ENCODE results near the gene PROM1. TPM values are rescaled to one million over a fixed set of nuclear protein-coding genes. Genes with fewer than 3 reads are reported as not detected.

Gene PROM1
- total RNA-seq, 1 donor from 2014 or later, result 65.3 TPM

DNA sequence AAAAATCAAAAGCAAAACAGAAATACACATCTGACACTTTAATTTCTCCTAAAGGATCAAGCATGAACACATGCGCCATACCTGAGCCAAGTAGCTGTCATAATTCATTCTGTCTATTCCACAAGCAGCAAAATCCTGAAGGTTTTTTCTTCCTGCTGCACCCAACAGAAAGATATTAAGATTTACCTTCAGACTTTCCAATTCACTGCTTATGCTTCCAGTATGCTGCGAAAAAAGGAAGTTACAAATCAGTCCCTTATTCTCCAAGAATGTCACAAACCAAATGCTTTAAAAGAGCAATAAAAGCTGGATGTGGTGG is 91.7 kb downstream of the PROM1 start:
- H3K9me3 Mint-ChIP-seq, result no peaks in the 10 kb centered on the region
- H3K27ac Mint-ChIP-seq (ENCODE audit: unreplicated experiment), result no peak overlapping the region
- H3K36me3 Mint-ChIP-seq (ENCODE audit: low read depth), result peaks cover 13% of the 10 kb centered on the region
- H3K4me3 Mint-ChIP-seq, result no peak overlapping the region
- H3K27me3 Mint-ChIP-seq (ENCODE audit: low read depth), result no peaks in the 10 kb centered on the region
- no peak for DNase-seq (ENCODE audit: low read depth, low spot score)
- no peaks in the 10 kb centered on the region for H3K4me1 Mint-ChIP-seq
- TF ChIP-seq, protein P1, sequence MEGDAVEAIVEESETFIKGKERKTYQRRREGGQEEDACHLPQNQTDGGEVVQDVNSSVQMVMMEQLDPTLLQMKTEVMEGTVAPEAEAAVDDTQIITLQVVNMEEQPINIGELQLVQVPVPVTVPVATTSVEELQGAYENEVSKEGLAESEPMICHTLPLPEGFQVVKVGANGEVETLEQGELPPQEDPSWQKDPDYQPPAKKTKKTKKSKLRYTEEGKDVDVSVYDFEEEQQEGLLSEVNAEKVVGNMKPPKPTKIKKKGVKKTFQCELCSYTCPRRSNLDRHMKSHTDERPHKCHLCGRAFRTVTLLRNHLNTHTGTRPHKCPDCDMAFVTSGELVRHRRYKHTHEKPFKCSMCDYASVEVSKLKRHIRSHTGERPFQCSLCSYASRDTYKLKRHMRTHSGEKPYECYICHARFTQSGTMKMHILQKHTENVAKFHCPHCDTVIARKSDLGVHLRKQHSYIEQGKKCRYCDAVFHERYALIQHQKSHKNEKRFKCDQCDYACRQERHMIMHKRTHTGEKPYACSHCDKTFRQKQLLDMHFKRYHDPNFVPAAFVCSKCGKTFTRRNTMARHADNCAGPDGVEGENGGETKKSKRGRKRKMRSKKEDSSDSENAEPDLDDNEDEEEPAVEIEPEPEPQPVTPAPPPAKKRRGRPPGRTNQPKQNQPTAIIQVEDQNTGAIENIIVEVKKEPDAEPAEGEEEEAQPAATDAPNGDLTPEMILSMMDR (conservative IDR thresholded peaks at IDR 0.05), result no peak

DNA sequence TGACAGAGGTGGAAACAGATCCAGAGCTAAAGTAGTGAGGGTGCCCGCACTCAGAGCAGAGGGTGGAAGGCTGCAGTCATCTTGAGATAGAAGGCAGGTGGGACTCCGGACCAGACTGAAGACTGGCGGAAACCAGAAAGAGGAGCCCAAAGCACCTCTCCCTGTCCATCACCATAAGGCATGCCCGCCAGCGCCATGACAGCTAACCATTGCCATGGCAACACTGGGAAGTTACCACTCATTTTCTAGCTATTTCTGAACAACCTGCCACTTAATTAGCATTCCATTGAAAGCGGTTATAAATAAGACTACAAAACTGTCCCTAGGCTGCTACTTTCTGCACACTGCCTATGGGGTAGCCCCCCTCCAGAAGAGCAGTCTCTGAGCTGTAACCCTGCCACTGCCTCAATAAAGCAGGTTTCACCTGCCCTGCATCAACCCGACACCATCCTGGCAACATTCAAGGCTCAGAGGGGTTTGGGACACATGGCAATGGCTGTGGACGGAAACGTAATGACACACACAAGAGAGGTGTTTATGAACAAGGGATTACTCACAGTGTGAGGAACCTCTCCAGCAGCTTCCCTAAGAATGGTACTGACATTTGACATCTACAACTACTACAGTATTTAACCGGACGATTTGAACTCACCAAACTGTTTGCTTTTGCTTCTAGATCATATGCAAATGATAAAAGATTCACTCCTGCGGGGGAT is 93.1 kb downstream of the PROM1 start:
- Mint-ChIP-seq H3K27me3 (ENCODE audit: low read depth) (no peaks in the 10 kb centered on the region), H3K4me1 (no peaks in the 10 kb centered on the region), H3K36me3 (ENCODE audit: low read depth) (peaks cover 17% of the 10 kb centered on the region)

DNA sequence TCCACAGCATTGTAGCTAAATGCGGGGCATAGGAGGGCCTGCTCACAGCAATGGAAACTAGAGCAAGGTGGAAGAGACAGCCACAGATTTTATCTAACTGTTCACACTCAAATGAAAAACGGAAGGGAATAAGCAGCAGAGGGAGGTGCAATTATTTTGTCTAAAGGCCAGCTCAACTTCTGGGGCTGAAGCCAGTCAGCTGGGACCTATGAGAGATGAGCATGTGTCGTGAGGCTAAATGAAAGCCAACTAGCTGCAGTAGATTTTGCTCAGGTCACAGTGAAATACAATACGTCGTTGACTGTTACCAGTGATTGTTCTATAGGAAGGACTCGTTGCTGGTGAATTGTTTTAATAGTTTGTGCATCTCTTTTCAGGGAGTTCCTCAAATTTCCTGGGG is 94.4 kb downstream of the PROM1 start:
- no peak for DNase-seq (ENCODE audit: low read depth, low spot score)
- H3K4me3 Mint-ChIP-seq, result no peak overlapping the region
- TF ChIP-seq, protein P1 (conservative IDR thresholded peaks at IDR 0.05), result no peak
- H3K27ac Mint-ChIP-seq (ENCODE audit: unreplicated experiment), result peak overlapping the region; percentile 59
- no peaks in the 10 kb centered on the region for H3K9me3 Mint-ChIP-seq
- H3K27me3 Mint-ChIP-seq (ENCODE audit: low read depth), result no peaks in the 10 kb centered on the region
- peaks cover 23% of the 10 kb centered on the region for H3K36me3 Mint-ChIP-seq (ENCODE audit: low read depth)
- H3K4me1 Mint-ChIP-seq, result no peaks in the 10 kb centered on the region

More for the DNA sequence above, 93.1 kb downstream of the PROM1 start:
- Mint-ChIP-seq H3K27ac (ENCODE audit: unreplicated experiment) (no peak overlapping the region), H3K9me3 (no peaks in the 10 kb centered on the region), H3K4me3 (no peak overlapping the region)
- TF ChIP-seq, protein P1 (conservative IDR thresholded peaks at IDR 0.05), result no peak
- no peak for DNase-seq (ENCODE audit: low read depth, low spot score)

DNA sequence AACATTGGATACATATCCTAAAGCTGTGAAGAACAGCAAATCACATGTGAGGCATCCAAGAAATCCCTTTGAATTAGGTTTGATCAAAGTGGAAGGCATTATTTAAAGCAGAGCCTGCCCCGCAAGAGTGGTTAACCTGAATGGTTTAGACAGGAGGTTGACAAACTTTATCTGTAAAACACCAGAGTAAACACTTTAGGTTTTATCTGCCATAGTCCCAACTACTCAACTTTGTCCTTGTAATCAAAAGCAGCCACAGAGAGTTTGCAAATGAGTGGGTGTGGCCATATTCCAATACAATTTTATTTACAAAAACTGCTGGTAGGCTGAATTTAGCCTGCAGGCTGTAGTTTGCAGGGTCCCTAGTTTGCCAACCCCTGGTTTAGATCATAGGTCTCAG is 95.6 kb downstream of the PROM1 start:
- TF ChIP-seq, protein P1 (conservative IDR thresholded peaks at IDR 0.05), result no peak
- H3K36me3 Mint-ChIP-seq (ENCODE audit: low read depth), result peaks cover 25% of the 10 kb centered on the region
- H3K9me3 Mint-ChIP-seq, result no peaks in the 10 kb centered on the region
- no peaks in the 10 kb centered on the region for H3K4me1 Mint-ChIP-seq
- no peak overlapping the region for H3K4me3 Mint-ChIP-seq
- H3K27me3 Mint-ChIP-seq (ENCODE audit: low read depth), result no peaks in the 10 kb centered on the region
- DNase-seq (ENCODE audit: low read depth, low spot score), result no peak
- no peak overlapping the region for H3K27ac Mint-ChIP-seq (ENCODE audit: unreplicated experiment)

DNA sequence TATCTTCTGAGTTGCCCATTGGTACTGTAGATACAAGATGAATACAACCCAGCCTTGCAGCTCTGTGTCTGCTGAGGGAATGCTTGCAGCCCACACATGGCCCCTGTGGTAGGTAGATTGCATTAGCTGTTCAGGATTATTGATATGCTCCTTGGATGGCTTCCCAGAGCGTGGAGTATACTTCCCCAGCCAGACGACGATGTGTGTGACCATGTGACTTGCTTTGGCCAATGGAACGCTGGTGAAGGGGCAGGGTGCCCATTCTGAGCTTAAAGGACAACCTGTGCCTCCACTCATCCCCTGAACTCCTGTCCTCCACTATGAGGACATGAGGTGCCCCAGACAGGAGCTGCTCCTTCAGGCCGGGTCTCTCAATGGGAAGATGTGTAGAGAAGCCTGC is 96.9 kb downstream of the PROM1 start:
- Mint-ChIP-seq H3K4me1 (no peaks in the 10 kb centered on the region), H3K27me3 (ENCODE audit: low read depth) (no peaks in the 10 kb centered on the region), H3K36me3 (ENCODE audit: low read depth) (peaks cover 34% of the 10 kb centered on the region), H3K27ac (ENCODE audit: unreplicated experiment) (no peak overlapping the region), H3K9me3 (no peaks in the 10 kb centered on the region), H3K4me3 (no peak overlapping the region)
- TF ChIP-seq, protein P1 (conservative IDR thresholded peaks at IDR 0.05), result no peak
- no peak for DNase-seq (ENCODE audit: low read depth, low spot score)

Data from neural crest cell (in vitro differentiated cells).